Neural cell (in vitro differentiated cells): ENCODE measurements around the gene HS6ST1. TPM values are rescaled to one million over a fixed set of nuclear protein-coding genes. Genes with fewer than 3 reads are reported as not detected.

ENCODE experiments used
- H2AFZ ChIP-seq: fragments of 200-600, 300-800 bp; sonication (generic), shearing (Covaris generic); 2 replicates; pipeline ENCODE4 v1.6.0; 2014; ENCODE audit warnings: low read depth, mild to moderate bottlenecking, antibody characterized with exemption, low read length, moderate library complexity
- H3F3A ChIP-seq: fragments of 200-600 bp; shearing (Covaris generic); 2 replicates; pipeline ENCODE4 v1.6.1; 2016; ENCODE audit warnings: mild to moderate bottlenecking, moderate library complexity, mixed read lengths, antibody characterized with exemption, low read length; ENCODE audit not compliant: insufficient read depth, poor library complexity, severe bottlenecking
- H3K27ac ChIP-seq: fragments of 200-600, 300-800 bp; sonication (generic), shearing (Covaris generic); 2 replicates; pipeline ENCODE4 v1.5.1; 2014; ENCODE audit warnings: mild to moderate bottlenecking, low read length, moderate library complexity
- H3K27me3 ChIP-seq: fragments of 300-800, 200-600 bp; sonication (generic), shearing (Covaris generic); 2 replicates; pipeline ENCODE4 v1.6.0; 2014; ENCODE audit warnings: mild to moderate bottlenecking, low read depth, low read length, moderate library complexity; ENCODE audit not compliant: insufficient read depth
- H3K36me3 ChIP-seq: fragments of 300-800, 200-600 bp; sonication (generic), shearing (Covaris generic); 2 replicates; pipeline ENCODE4 v1.5.1; 2014; ENCODE audit warnings: mild to moderate bottlenecking, antibody characterized with exemption, low read length, moderate library complexity; ENCODE audit not compliant: insufficient read depth
- H3K4me2 ChIP-seq: fragments of 300-800, 200-600 bp; sonication (generic), shearing (Covaris generic); 2 replicates; pipeline ENCODE4 v1.6.0; 2014; ENCODE audit warnings: mild to moderate bottlenecking, low read length
- H3K4me3 ChIP-seq: fragments of 300-800, 200-600 bp; sonication (generic), shearing (Covaris generic); 2 replicates; pipeline ENCODE4 v1.5.1; 2014; ENCODE audit warnings: mild to moderate bottlenecking, low read length, moderate library complexity
- H3K79me2 ChIP-seq: fragments of 200-600 bp; shearing (Covaris generic); replicated peaks from 2 replicates; pipeline ENCODE4 v1.6.0; 2014; ENCODE audit warnings: mild to moderate bottlenecking, low read length, moderate library complexity; ENCODE audit not compliant: insufficient read depth
- H3K9ac ChIP-seq: fragments of 300-800, 200-600 bp; sonication (generic), shearing (Covaris generic); 2 replicates; pipeline ENCODE4 v1.6.1; 2016; ENCODE audit warnings: mild to moderate bottlenecking, low read length, mixed read lengths
- H3K9me2 ChIP-seq: fragments of 200-600 bp; shearing (Covaris generic); 2 replicates; pipeline ENCODE4 v1.6.1; 2016; ENCODE audit warnings: mild to moderate bottlenecking, low read length, mixed read lengths; ENCODE audit not compliant: insufficient read depth
- H3K9me3 ChIP-seq: fragments of 200-600, 300-800 bp; sonication (generic), shearing (Covaris generic); 2 replicates; pipeline ENCODE4 v1.6.1; 2016; ENCODE audit warnings: mild to moderate bottlenecking, mixed run types, low read length, moderate library complexity, mixed read lengths
- H4K20me1 ChIP-seq: fragments of 200-600 bp; shearing (Covaris generic); 2 replicates; pipeline ENCODE4 v1.6.1; 2016; ENCODE audit warnings: mild to moderate bottlenecking, mixed run types; ENCODE audit not compliant: insufficient read depth
- EP300 ChIP-seq: fragments of 450-650 bp; conservative IDR thresholded peaks from 2 replicates; pipeline ENCODE4 v1.6.1; 2014; ENCODE audit warnings: antibody characterized with exemption, mild to moderate bottlenecking, moderate library complexity; ENCODE audit not compliant: poor library complexity, severe bottlenecking
- EZH2 ChIP-seq: fragments of 200-600, 300-800 bp; shearing (Covaris generic), sonication (generic); IDR thresholded peaks from 2 replicates; pipeline ENCODE4 v1.6.1; 2014; ENCODE audit warnings: antibody characterized with exemption, low read length, borderline replicate concordance, mild to moderate bottlenecking; ENCODE audit not compliant: insufficient read depth, poor library complexity, severe bottlenecking
- MXI1 ChIP-seq: fragments of 450-650 bp; conservative IDR thresholded peaks from 2 replicates; pipeline ENCODE4 v1.6.1; 2014; ENCODE audit warnings: antibody characterized with exemption, mild to moderate bottlenecking; ENCODE audit not compliant: poor library complexity, severe bottlenecking
- POLR2AphosphoS5 ChIP-seq: IDR thresholded peaks from 2 replicates; pipeline ENCODE4 v1.6.1; 2012
- RAD21 ChIP-seq: fragments of 450-650 bp; conservative IDR thresholded peaks from 2 replicates; pipeline ENCODE4 v1.6.1; 2014; ENCODE audit warnings: antibody characterized with exemption, mild to moderate bottlenecking, moderate library complexity
- SMC3 ChIP-seq: fragments of 450-650 bp; conservative IDR thresholded peaks from 2 replicates; pipeline ENCODE4 v1.6.1; 2014; ENCODE audit warnings: antibody characterized with exemption, mild to moderate bottlenecking, moderate library complexity; ENCODE audit not compliant: poor library complexity
- TAF1 ChIP-seq: IDR thresholded peaks from 2 replicates; pipeline ENCODE4 v1.6.1; 2012; ENCODE audit warnings: low read depth
- polyA plus RNA-seq: library from polyadenylated mRNA; depleted of rRNA; stranded (reverse); fragments of >200 nt; gene quantifications from 2 replicates; pipeline ENCODE4 v1.2.3, GENCODE V29; 2014
- small RNA-seq, 3 experiments: library from RNA; depleted of rRNA; stranded (forward); fragments of <200 nt; gene quantifications; one replicate each; pipeline ENCODE3, GENCODE V24; 2012
- TF ChIP-seq, protein P1 (sequence below): IDR thresholded peaks from 2 replicates; pipeline ENCODE4 v1.6.1; 2012; ENCODE audit warnings: borderline replicate concordance
- TF ChIP-seq, protein P2 (sequence below): fragments of 450-650 bp; IDR thresholded peaks from 2 replicates; pipeline ENCODE4 v1.5.1; 2014; ENCODE audit warnings: antibody characterized with exemption, mild to moderate bottlenecking, moderate library complexity; ENCODE audit not compliant: poor library complexity, severe bottlenecking

HS6ST1 gene
- polyA plus RNA-seq, 1 donor from 2014 or later, result 44.1 TPM

- TF ChIP-seq POLR2AphosphoS5 (no peak), RAD21 (no peak), TAF1 (no peak), MXI1 (no peak), EP300 (no peak), SMC3 (no peak), EZH2 (no peak)
- TF ChIP-seq, protein P1, sequence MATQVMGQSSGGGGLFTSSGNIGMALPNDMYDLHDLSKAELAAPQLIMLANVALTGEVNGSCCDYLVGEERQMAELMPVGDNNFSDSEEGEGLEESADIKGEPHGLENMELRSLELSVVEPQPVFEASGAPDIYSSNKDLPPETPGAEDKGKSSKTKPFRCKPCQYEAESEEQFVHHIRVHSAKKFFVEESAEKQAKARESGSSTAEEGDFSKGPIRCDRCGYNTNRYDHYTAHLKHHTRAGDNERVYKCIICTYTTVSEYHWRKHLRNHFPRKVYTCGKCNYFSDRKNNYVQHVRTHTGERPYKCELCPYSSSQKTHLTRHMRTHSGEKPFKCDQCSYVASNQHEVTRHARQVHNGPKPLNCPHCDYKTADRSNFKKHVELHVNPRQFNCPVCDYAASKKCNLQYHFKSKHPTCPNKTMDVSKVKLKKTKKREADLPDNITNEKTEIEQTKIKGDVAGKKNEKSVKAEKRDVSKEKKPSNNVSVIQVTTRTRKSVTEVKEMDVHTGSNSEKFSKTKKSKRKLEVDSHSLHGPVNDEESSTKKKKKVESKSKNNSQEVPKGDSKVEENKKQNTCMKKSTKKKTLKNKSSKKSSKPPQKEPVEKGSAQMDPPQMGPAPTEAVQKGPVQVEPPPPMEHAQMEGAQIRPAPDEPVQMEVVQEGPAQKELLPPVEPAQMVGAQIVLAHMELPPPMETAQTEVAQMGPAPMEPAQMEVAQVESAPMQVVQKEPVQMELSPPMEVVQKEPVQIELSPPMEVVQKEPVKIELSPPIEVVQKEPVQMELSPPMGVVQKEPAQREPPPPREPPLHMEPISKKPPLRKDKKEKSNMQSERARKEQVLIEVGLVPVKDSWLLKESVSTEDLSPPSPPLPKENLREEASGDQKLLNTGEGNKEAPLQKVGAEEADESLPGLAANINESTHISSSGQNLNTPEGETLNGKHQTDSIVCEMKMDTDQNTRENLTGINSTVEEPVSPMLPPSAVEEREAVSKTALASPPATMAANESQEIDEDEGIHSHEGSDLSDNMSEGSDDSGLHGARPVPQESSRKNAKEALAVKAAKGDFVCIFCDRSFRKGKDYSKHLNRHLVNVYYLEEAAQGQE, result no peak
- TF ChIP-seq, protein P2, sequence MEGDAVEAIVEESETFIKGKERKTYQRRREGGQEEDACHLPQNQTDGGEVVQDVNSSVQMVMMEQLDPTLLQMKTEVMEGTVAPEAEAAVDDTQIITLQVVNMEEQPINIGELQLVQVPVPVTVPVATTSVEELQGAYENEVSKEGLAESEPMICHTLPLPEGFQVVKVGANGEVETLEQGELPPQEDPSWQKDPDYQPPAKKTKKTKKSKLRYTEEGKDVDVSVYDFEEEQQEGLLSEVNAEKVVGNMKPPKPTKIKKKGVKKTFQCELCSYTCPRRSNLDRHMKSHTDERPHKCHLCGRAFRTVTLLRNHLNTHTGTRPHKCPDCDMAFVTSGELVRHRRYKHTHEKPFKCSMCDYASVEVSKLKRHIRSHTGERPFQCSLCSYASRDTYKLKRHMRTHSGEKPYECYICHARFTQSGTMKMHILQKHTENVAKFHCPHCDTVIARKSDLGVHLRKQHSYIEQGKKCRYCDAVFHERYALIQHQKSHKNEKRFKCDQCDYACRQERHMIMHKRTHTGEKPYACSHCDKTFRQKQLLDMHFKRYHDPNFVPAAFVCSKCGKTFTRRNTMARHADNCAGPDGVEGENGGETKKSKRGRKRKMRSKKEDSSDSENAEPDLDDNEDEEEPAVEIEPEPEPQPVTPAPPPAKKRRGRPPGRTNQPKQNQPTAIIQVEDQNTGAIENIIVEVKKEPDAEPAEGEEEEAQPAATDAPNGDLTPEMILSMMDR, result no peak
- Histone ChIP-seq H3K27ac (no peak overlapping the region), H3K36me3 (no peaks in the 10 kb centered on the region), H3K9me2 (no peaks in the 10 kb centered on the region), H3K9ac (no peak overlapping the region), H2AFZ (no peak overlapping the region), H4K20me1 (no peaks in the 10 kb centered on the region), H3K4me3 (no peak overlapping the region), H3K79me2 (no peaks in the 10 kb centered on the region), H3K27me3 (no peaks in the 10 kb centered on the region), H3K4me2 (no peak overlapping the region), H3F3A (no peaks in the 10 kb centered on the region), H3K9me3 (no peaks in the 10 kb centered on the region)
These were observed 101.0 kb downstream of the HS6ST1 start for GRCh38 chr2:128217671-128218070.

DNA sequence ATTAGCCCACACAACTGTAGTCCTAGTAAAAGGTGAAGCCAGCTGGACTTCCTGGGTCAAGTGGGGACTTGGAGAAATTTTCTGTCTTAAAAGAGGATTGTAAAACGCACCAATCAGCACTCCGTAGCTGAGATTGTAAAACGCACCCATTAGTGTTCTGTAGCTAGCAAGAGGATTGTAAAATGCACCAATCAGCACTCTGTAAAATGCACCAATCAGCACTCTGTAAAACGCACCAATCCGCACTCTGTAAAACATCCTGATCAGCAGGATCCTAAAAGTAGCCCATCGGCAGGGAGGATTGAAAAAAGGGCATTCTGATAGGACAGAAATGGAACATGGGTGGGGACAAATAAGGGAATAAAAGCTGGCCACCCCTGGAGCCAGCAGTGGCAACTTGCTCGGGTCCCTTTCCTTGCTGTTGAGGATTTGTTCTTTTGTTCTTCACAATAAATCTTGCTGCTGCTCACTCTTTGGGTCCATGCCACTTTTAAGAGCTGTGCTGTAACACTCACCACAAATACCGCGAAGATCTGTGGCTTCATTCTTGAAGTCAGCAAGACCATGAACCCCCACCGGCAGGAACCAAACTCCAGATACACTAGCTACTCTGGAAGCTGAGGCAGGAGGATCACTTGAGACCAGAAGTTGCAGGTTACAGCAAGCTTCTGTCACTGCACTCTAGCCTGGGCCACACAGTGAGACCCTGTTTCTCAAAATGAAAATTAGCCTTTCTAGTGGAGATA is 102.6 kb downstream of the HS6ST1 start:
- Histone ChIP-seq H4K20me1 (no peaks in the 10 kb centered on the region), H3K9me3 (no peaks in the 10 kb centered on the region), H3K36me3 (no peaks in the 10 kb centered on the region), H3K4me3 (no peak overlapping the region), H3K4me2 (no peak overlapping the region), H3K9me2 (no peaks in the 10 kb centered on the region), H2AFZ (no peak overlapping the region), H3K27ac (no peak overlapping the region), H3K79me2 (no peaks in the 10 kb centered on the region), H3K27me3 (no peaks in the 10 kb centered on the region), H3K9ac (no peak overlapping the region), H3F3A (no peaks in the 10 kb centered on the region)
- no peak for TF ChIP-seq RAD21
- TF ChIP-seq MXI1, result no peak
- TF ChIP-seq EZH2, result no peak

Small RNAs within 50 kb of the gene (small RNA-seq; reads per million reads assigned to genes)
- gene RF00019, result 0 to 1.2 (median 0) reads per million in 3 experiments

Other genes starting within 250 kb of the HS6ST1 start
- 26.3 and 27.4 TPM in 2 replicates for gene UGGT1, start 227.7 kb downstream of the HS6ST1 start, polyA plus RNA-seq